Adrenal gland (tissue), 12 donors: ENCODE measurements around the gene PAQR4. TPM values are rescaled to one million over a fixed set of nuclear protein-coding genes. Genes with fewer than 3 reads are reported as not detected.
"Not testable (repeated sequence)": the region's sequence is repeated elsewhere in the genome, so short reads cannot be mapped to it uniquely, and the experiment has no call there.

Source experiments
- DNase-seq, 7 donors: peaks; one replicate each; pipeline ENCODE4 v3.0.0-alpha.2; 2019 to 2020
- H3K27ac ChIP-seq, 5 donors: fragments of 200-600 bp; sonication (generic) in 4 of 5; 1 replicate in 3 of 5; 2 replicates in 2 of 5; pipeline versions ENCODE4 v1.5.1 to v1.8.0; 2016 to 2020; ENCODE audit warnings: mild to moderate bottlenecking in 1 of 5
- H3K27me3 ChIP-seq: fragments of 200-600 bp; 2 replicates; pipeline ENCODE4 v1.8.0; 2021
- H3K36me3 ChIP-seq, 2 donors: fragments of 200-600 bp; replicated peaks in 1 of 2; 1 replicate in 1 of 2; 2 replicates in 1 of 2; pipeline versions ENCODE4 v1.5.1 to v1.8.0; 2018 to 2022
- H3K4me1 ChIP-seq, 2 donors: fragments of 200-600 bp; replicated peaks in 1 of 2; 1 replicate in 1 of 2; 2 replicates in 1 of 2; pipeline versions ENCODE4 v1.5.1 to v1.8.0; 2018 to 2021
- H3K4me3 ChIP-seq, 4 donors: fragments of 200-600 bp; sonication (generic) in 3 of 4; one replicate each; pipeline ENCODE4 v1.5.1; 2016 to 2018
- H3K9me3 ChIP-seq, 3 donors: fragments of 200-600 bp; sonication (generic) in 1 of 3; replicated peaks in 1 of 3; 1 replicate in 2 of 3; 2 replicates in 1 of 3; pipeline versions ENCODE4 v1.5.1 to v1.8.0; 2016 to 2021
- CTCF ChIP-seq, 6 experiments: fragments of 450-650 bp in 4 of 6; fragments of 200-600 bp in 2 of 6; sonication (generic) in 1 of 6; IDR thresholded peaks; 1 replicate in 5 of 6; 2 replicates in 1 of 6; pipeline versions ENCODE4 v1.5.1 to v1.8.0; 2016 to 2021; ENCODE audit warnings: antibody characterized with exemption in 6 of 6, mild to moderate bottlenecking in 2 of 6, moderate library complexity in 1 of 6
- POLR2A ChIP-seq, 2 donors: fragments of 450-650 bp; IDR thresholded peaks; one replicate each; pipeline ENCODE4 v1.6.1; 2017; ENCODE audit warnings: antibody characterized with exemption in 2 of 2, mild to moderate bottlenecking in 2 of 2, moderate library complexity in 1 of 2
- WGBS, 4 donors: extraction: QIAGEN DNeasy Blood & Tissue Kit in 2 of 4; methylation state at CpG; one replicate each; pipeline versions ENCODE4 v1.1.5 to v1.1.7; 2013 to 2017; 5-methylcytosine and 5-hydroxymethylcytosine counted together
- intact Hi-C, 2 donors: fragments of 100-400 bp; cut with DNase I; formaldehyde crosslinking; loops; one replicate each; pipeline versions ENCODE4 v1.14.1 to v1.15.0; 2022 to 2023
- polyA plus RNA-seq, 3 donors: library from polyadenylated mRNA; stranded (reverse); fragments of 200-250 nt in 2 of 3; fragments of 350-450 nt in 1 of 3; fragmentation: Illumina TruSeq in 1 of 3; extraction: RNeasy Lipid Tissue Mini Kit (QIAGEN cat#74804) in 1 of 3; gene quantifications; one replicate each; pipeline ENCODE4 v1.2.3, GENCODE V29; 2013 to 2014
- total RNA-seq, 9 donors: library from RNA; depleted of rRNA in 4 of 9; stranded (reverse); fragments of >200 nt in 4 of 9; fragments of 120-200 nt in 1 of 9; fragmentation: NEBNext Ultra II Directional in 1 of 9; extraction: Animal tissue kit (Norgen Biotek cat#: 25700) in 1 of 9; gene quantifications; one replicate each; pipeline versions ENCODE4 v1.1.0 to v1.2.4, GENCODE V29; 2013 to 2023
- donor health status: healthy with polysubstance abuse.
- donor health status: Bipolar disorder and iron deficiency.
- donor health status: DM: yes; HTN: yes; CAD: no.
- donor health status: DM: no; HTN: no; CAD: no.
- donor health status: DM: no; HTN: no; CAD: no.
- donor health status: DM: yes; HTN: yes; CAD: no.

The PAQR4 gene
- total and polyA plus RNA-seq, 12 donors = 4.1 to 17.0 (median 12.1) TPM

DNA sequence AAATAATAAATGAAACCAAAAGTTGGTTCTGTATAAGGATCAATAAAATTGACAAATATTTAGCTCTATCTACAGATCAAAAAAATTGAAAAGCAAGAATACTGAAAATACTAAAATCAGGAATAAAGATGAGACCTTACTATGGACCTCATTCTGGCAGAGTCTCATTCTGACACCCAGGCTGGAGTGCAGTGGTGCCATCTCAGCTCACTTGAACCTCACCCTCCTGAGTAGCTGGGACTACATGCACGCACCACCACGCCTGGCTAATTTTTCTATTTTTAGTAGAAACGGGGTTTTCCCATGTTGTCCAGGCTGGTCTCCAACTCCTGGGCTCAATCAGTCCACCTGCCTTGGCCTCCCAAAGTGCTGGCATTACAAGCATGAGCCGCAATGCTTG is 27.1 kb upstream of the PAQR4 start:
- Histone ChIP-seq H3K9me3 (no peaks in the 10 kb centered on the region), H3K4me1 (no peaks in the 10 kb centered on the region), H3K36me3 (peaks cover 0 to 44% of the 10 kb centered on the region in 2 donors), H3K27ac (no peak overlapping the region), H3K4me3 (no peak overlapping the region), H3K27me3 (no peaks in the 10 kb centered on the region)
- no peak for DNase-seq
- TF ChIP-seq CTCF (IDR thresholded peaks at IDR 0.05) = no peak
- no peak for TF ChIP-seq POLR2A (IDR thresholded peaks at IDR 0.05)
- intact Hi-C loops = no loop called here
- WGBS, 4 donors = 85 to 94% (median 89%) methylated on average over 4 of the region's 4 CpGs

DNA sequence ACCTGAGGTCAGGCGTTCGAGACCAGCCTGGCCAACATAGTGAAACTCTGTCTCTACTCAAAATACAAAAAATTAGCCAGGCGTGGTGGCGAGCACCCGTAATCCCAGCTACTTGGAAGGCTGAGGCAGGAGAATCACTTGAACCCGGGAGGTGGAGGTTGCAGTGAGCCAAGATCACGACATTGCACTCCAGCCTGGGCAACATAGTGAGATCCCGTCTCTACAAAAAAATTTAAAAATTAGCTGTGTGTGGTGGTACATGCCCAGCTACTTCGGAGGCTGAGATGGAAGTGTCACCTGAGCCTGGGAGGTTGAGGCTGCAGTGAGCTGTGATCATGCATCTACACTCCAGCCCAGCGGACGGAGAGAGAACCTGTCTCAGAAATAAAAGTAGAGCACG is 25.4 kb upstream of the PAQR4 start:
- H3K9me3 ChIP-seq, H3K4me3 ChIP-seq, intact Hi-C loops, H3K27ac ChIP-seq, H3K4me1 ChIP-seq, H3K27me3 ChIP-seq, DNase-seq: not testable (repeated sequence)
- H3K36me3 ChIP-seq = peaks cover 0 to 28% of the 10 kb centered on the region in 2 donors
- WGBS, 4 donors = 79 to 88% (median 85%) methylated on average over 12 of the region's 12 CpGs

- WGBS, 4 donors = 94 to 97% (median 96%) methylated on average over 4 of the region's 4 CpGs
- H3K27ac ChIP-seq = no peak overlapping the region
- H3K4me3 ChIP-seq = no peak overlapping the region
- H3K27me3 ChIP-seq = no peaks in the 10 kb centered on the region
- TF ChIP-seq POLR2A (IDR thresholded peaks at IDR 0.05) (no peak), CTCF (IDR thresholded peaks at IDR 0.05) (no peak)
- DNase-seq = no peak
- H3K36me3 ChIP-seq = peaks cover 0 to 4% of the 10 kb centered on the region in 2 donors
- H3K4me1 ChIP-seq = no peaks in the 10 kb centered on the region
- intact Hi-C loops = no loop called here
- H3K9me3 ChIP-seq = no peaks in the 10 kb centered on the region
Observed at GRCh38 chr16:2946649-2947048, 22.5 kb upstream of the PAQR4 start.

DNA sequence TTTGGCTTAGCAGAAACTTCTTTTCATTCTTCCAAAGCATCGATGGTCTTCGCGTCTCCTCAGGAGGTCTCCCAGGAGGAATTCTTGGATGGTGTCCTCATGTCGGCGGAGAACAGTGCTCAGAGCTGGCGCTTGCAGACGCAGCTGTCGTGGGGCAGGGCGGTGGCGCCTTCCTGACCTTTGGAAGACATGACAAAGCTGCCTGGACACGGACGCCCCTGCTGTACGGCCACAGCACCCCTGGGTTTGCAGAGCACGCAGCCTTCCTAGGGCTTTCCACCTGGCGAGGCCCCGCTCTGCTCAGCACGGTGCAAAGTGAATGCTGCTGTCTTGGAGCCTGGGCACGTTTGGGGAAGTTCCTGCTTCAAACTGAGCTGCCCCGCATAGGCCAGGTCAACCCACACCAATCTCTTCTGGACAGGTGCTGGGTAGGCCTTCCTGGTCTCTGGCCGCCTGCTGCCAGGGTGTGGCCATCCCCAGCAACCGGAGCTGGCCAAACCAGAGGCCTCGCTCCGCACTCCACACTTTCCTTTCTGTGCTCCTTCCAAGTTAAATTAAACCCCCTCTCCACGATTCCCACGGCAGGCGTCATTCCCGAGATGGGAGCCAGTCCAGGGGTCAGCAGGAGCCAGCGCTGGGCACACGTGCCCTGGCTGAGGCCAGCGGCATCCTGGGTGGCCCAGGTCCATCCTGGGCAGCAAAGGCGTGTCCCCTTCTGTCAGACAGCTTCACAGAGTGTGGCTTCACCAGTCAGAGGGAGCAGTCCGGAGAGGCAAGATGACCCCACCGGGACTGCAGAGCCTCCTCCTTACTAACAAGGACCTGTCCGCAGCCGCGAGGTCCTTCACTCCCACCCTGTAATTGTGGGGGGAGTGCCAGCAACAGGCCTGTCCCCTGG is 20.1 kb upstream of the PAQR4 start:
- H3K9me3 ChIP-seq = no peaks in the 10 kb centered on the region
- no peak overlapping the region for H3K4me3 ChIP-seq
- no peaks in the 10 kb centered on the region for H3K4me1 ChIP-seq
- no peak overlapping the region for H3K27ac ChIP-seq
- DNase-seq = no peak
- WGBS, 4 donors = 86 to 90% (median 89%) methylated on average over 27 to 36 of the region's 36 CpGs
- TF ChIP-seq POLR2A (IDR thresholded peaks at IDR 0.05) = no peak
- no peak for TF ChIP-seq CTCF (IDR thresholded peaks at IDR 0.05)
- peaks cover 0 to 4% of the 10 kb centered on the region in 2 donors for H3K36me3 ChIP-seq
- intact Hi-C loops = no loop called here
- no peaks in the 10 kb centered on the region for H3K27me3 ChIP-seq
